GM12864 (cell line): Measurements from ENCODE around the gene TIMP1.

ENCODE experiments used
- DNase-seq: peaks from one replicate; pipeline ENCODE4 v3.0.0-alpha.2; 2011; ENCODE audit warnings: low read depth
- H3K4me3 ChIP-seq: 2 replicates; pipeline ENCODE4 v1.5.1; 2011; ENCODE audit warnings: mild to moderate bottlenecking, low read depth, low read length, control low read depth
- CTCF ChIP-seq: IDR thresholded peaks from 2 replicates; pipeline ENCODE4 v1.5.1; 2011; ENCODE audit warnings: low read depth, mild to moderate bottlenecking, moderate library complexity, low read length, control low read depth, inconsistent platforms; ENCODE audit errors: missing control alignments

The TIMP1 gene

DNA sequence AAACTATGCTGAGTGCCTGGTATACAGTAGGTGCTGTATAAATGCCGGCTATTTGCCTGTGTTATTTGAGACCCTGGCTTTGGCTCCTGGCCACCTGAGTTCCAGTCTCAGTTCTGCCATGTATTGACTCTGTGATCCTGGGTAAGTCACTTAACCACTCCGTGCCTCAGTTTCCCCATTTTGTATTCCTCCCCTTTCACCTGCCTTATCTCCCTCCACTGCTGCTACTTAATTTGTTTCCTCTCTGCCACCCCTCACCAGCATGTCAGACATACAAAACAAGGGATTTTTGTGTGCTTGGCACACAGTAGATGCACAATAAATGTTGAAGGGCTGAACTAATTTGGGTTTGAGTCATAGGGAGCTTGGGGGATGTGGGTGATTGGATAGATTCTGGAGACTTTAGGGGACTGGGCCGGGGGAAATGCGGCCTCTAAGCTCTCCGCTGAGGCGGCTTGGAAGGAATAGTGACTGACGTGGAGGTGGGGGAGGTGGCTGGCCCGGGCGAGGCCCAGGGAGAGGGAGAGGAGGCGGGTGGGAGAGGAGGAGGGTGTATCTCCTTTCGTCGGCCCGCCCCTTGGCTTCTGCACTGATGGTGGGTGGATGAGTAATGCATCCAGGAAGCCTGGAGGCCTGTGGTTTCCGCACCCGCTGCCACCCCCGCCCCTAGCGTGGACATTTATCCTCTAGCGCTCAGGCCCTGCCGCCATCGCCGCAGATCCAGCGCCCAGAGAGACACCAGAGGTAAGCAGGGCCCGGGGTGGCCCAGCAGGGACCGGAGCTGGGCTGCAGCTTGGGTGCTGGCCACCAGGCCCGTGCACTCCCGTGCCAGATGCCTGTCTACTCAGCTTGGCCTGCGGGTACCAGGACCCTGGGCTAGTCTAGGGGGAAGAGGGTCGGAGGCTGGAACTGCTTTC lies at the start of gene TIMP1:
Gene TIMP1 (plus strand): TSS at position 706 of the 917 bp plus-strand sequence. CDS start 980 bp downstream, outside the sequence.
- TF ChIP-seq CTCF = no peak
- DNase-seq = peak; percentile 53
- H3K4me3 ChIP-seq = peak within 1 kb of the TSS; percentile 67

GRCh38 chrX:47539860-47540259 lies 42.4 kb upstream of the TIMP1 start:
- no peak for TF ChIP-seq CTCF
- no peak overlapping the region for H3K4me3 ChIP-seq
- no peak for DNase-seq

DNA sequence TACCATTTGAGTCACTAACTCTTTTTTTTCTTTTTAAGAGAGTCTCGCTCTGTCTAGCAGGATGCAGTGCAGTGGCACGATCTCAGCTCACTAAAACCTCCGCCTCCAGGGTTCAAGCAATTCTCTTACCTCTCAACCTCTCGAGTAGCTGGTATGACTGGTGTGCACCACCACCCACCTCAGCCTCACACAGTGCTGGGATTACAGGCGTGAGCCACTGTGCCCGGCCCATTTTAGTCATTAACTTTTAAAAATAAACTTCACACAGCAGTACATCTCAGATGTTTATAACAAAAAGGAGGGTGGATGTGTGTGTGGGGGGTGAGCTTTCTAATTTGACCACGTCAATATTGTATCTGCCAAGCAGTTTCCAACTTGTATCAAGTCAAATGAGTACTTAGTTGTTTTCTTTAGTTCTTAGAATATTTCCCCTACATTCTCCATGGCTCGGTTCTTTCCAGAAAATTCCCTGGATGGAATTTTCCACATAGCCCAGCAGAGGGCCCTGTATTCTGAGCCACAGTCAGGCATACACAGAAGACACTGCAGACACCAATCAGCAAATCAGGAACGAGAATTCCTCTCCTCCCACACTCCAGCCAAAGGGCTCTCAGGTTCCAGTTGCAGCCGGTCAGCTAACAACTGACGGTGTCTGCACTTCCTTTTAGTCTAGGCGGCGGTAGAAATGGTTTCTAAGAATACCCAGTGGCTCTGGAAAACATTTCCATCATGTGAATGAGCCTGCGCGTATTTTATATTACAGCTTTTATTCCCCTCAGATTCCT lies 41.3 kb upstream of the TIMP1 start:
- DNase-seq = no peak
- TF ChIP-seq CTCF = no peak
- no peak overlapping the region for H3K4me3 ChIP-seq

GRCh38 chrX:47543496-47543895 lies 38.7 kb upstream of the TIMP1 start:
- no peak for DNase-seq
- TF ChIP-seq CTCF = no peak
- H3K4me3 ChIP-seq = no peak overlapping the region

DNA sequence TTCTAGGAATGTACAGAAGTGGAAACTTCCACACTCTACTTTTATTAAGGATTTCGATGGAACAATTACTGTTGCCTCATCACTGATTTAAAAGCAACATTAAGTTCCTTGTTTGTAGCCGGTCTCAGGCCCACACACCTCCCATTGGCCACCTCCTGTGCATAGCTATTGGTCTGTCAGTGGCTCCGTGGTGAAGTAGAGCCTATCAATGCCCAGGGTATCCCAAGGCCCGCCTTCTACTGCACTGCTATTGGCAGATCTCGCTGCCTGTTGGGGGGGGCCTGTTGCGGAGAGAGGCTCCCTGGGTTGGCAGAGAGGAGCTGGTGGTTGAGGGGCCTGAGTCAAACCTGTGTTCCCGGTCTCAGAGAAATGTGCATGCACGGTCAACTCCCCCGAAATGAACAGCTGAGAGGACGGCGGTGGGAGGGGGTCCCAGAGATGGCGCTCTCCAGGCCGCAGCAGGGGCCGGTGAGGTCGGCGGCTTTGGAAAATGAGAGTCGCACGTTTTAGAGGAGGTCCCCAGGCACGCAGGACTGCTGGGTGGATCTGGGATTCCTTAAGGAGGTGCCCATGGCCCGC lies 26.1 kb upstream of the TIMP1 start:
- peak; percentile 86 for DNase-seq
- peak overlapping the region; percentile 58 for H3K4me3 ChIP-seq

DNA sequence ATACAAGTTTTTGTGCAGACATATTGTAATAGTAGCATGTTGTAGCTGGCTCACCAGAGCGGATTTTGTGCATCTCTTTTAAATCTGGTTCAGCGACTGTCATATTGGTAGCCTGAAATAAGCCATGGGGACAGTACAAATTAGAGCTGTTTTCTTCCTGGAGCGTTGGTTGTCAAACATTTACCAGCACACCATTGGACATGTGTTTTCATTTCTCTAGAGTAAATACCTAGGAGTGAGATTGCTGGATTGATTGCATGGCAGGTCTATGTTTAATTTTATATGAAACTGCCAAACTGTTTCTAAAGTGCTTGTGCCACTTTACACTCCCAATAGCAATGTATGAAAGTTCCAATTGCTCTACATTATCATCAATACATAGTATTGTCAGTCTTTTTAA lies 23.8 kb upstream of the TIMP1 start:
- no peak for DNase-seq
- no peak overlapping the region for H3K4me3 ChIP-seq
- no peak for TF ChIP-seq CTCF

More for the DNA sequence above, 26.1 kb upstream of the TIMP1 start:
- no peak for TF ChIP-seq CTCF
